K562 (cell line): ENCODE data around the gene HMGCLL1. TPM values are rescaled to one million over a fixed set of nuclear protein-coding genes. Genes with fewer than 3 reads are reported as not detected.

ENCODE experiments used
- ATAC-seq: fragments of 200-7000 bp; cut with Tn5 transposase; 3 replicates; pipeline ENCODE4 v1.9.1; 2020; ENCODE audit warnings: moderate library complexity
- BruUV-seq: library from RNA; stranded (reverse); fragments of 400-500 nt; replicated peaks from 2 replicates; lab custom pipeline; 2021; lab: Mats Ljungman, UMichigan
- CTCF ChIA-PET: fragments of 300-600 bp; formaldehyde crosslinking; extraction: SDS; loops from one replicate; lab custom pipeline; 2021; ENCODE audit warnings: low intra/inter-chr PET ratio; lab: Yijun Ruan, JAX
- POLR2A ChIA-PET: fragments of 300-600, 350-650 bp; sonication (Branson Sonifier 250); formaldehyde crosslinking; extraction: SDS; loops from one replicate; lab custom pipeline; 2021; ENCODE audit warnings: antibody characterized with exemption, inconsistent platforms; lab: Yijun Ruan, JAX
- DNase-seq, 4 experiments: peaks; one replicate each; pipeline versions ENCODE4 v3.0.0 to v3.0.0-alpha.2; 2011 to 2018; ENCODE audit warnings: low spot score in 3 of 4, mixed read lengths in 3 of 4; ENCODE audit errors: extremely low read depth in 1 of 4
- FAIRE-seq: peaks from 2 replicates; lab custom pipeline; 2011; peaks lifted over from hg19 to GRCh38; lab: Jason Lieb, UNC
- H2AFZ ChIP-seq: 2 replicates; pipeline ENCODE4 v1.6.0; 2011; ENCODE audit warnings: low read depth, low read length, control low read depth, inconsistent platforms
- H3K27ac ChIP-seq: fragments of 200-600 bp; 3 replicates; pipeline ENCODE4 v1.8.0; 2011; ENCODE audit warnings: low read depth, mild to moderate bottlenecking, control low read depth, inconsistent platforms, low read length, moderate library complexity, mixed read lengths; ENCODE audit errors: extremely low read depth
- H3K27me3 ChIP-seq, 2 experiments: fragments of 300-600 bp in 1 of 2; 2 replicates in 1 of 2; 3 replicates in 1 of 2; pipeline versions ENCODE4 v1.6.0 to v1.8.0; 2011; ENCODE audit warnings: inconsistent platforms in 2 of 2, low read length in 2 of 2, mild to moderate bottlenecking in 1 of 2, mixed read lengths in 1 of 2, moderate library complexity in 1 of 2; ENCODE audit not compliant: control insufficient read depth in 2 of 2, insufficient read depth in 2 of 2
- H3K36me3 ChIP-seq: fragments of 300-600 bp; 3 replicates; pipeline ENCODE4 v1.8.0; 2011; ENCODE audit warnings: mild to moderate bottlenecking, low read length, inconsistent platforms; ENCODE audit not compliant: control insufficient read depth, insufficient read depth
- H3K4me1 ChIP-seq, 2 experiments: fragments of 200-600 bp in 1 of 2; replicated peaks in 1 of 2; 2 replicates in 1 of 2; 3 replicates in 1 of 2; pipeline versions ENCODE4 v1.5.1 to v1.8.0; 2011; ENCODE audit warnings: inconsistent platforms in 2 of 2, low read length in 2 of 2, mild to moderate bottlenecking in 1 of 2, mixed read lengths in 1 of 2, moderate library complexity in 1 of 2; ENCODE audit not compliant: control insufficient read depth in 2 of 2, insufficient read depth in 2 of 2
- H3K4me2 ChIP-seq: 2 replicates; pipeline ENCODE4 v1.6.1; 2011; ENCODE audit warnings: low read length, control low read depth, inconsistent platforms, mixed read lengths; ENCODE audit not compliant: insufficient read depth
- H3K4me3 ChIP-seq: fragments of 200-600 bp; sonication (generic), shearing (Covaris generic); 2 replicates; pipeline ENCODE4 v1.5.1; 2016; ENCODE audit warnings: control low read depth, inconsistent platforms
- H3K79me2 ChIP-seq: fragments of 200-600 bp; 3 replicates; pipeline ENCODE4 v1.8.0; 2011; ENCODE audit warnings: low read length, inconsistent platforms; ENCODE audit not compliant: control insufficient read depth, insufficient read depth
- H3K9ac ChIP-seq, 2 experiments: 2 replicates each; pipeline versions ENCODE4 v1.6.0 to v1.6.1; 2011; ENCODE audit warnings: low read depth in 2 of 2, low read length in 2 of 2, control low read depth in 1 of 2, inconsistent platforms in 1 of 2, mild to moderate bottlenecking in 1 of 2, mixed read lengths in 1 of 2; ENCODE audit not compliant: insufficient read depth in 1 of 2
- H3K9me1 ChIP-seq: one replicate; pipeline ENCODE4 v1.6.0; 2011; ENCODE audit warnings: inconsistent platforms, mild to moderate bottlenecking, low read length, moderate library complexity; ENCODE audit not compliant: control insufficient read depth, insufficient read depth
- H3K9me3 ChIP-seq: replicated peaks from 2 replicates; pipeline ENCODE4 v1.5.1; 2011; ENCODE audit warnings: low read depth, low read length, inconsistent platforms; ENCODE audit not compliant: control insufficient read depth, insufficient read depth
- H4K20me1 ChIP-seq: replicated peaks from 2 replicates; pipeline ENCODE4 v1.6.1; 2011; ENCODE audit warnings: low read length, inconsistent platforms, mixed read lengths; ENCODE audit not compliant: control insufficient read depth, insufficient read depth
- U2AF2 ChIP-seq: fragments of 200-400 bp; formaldehyde crosslinking; optimal IDR thresholded peaks from 2 replicates; pipeline ENCODE3; 2017; ENCODE audit warnings: low read depth, mild to moderate bottlenecking, low read length
- ZNF316 ChIP-seq: fragments of 450-650 bp; IDR thresholded peaks from 2 replicates; pipeline ENCODE4 v1.6.1; 2016
- ZNF511 ChIP-seq: sonication (generic); formaldehyde crosslinking; IDR thresholded peaks from 2 replicates; pipeline ENCODE4 v1.8.0; 2022; ENCODE audit warnings: mild to moderate bottlenecking, missing genetic modification reagents
- WGBS: fragments of 100-300 bp; shearing (Covaris generic); methylation state at CpG from one replicate; pipeline ENCODE4 v1.1.6; 2016; ENCODE audit warnings: low coverage, mixed read lengths; ENCODE audit not compliant: insufficient coverage; ENCODE audit errors: missing lambda C conversion rate; 5-methylcytosine and 5-hydroxymethylcytosine counted together
- in situ Hi-C: fragments of 300-500 bp; cut with MboI; formaldehyde crosslinking; loops from 4 replicates; pipeline ENCODE4 v1.15.0; 2018; ENCODE audit warnings: inconsistent platforms, mixed read lengths
- intact Hi-C: fragments of 100-400 bp; cut with micrococcal nuclease; formaldehyde crosslinking; loops from 2 replicates; pipeline ENCODE4 v1.14.2; 2022
- polyA plus RNA-seq, 8 experiments: library from polyadenylated mRNA; depleted of rRNA in 4 of 8; stranded (reverse) in 5 of 8; unstranded in 3 of 8; fragments of >200 nt; fragmentation: Nextera tagmentation in 2 of 8; fragmentation: Illumina TruSeq in 1 of 8; extraction: Ambion mirVana in 2 of 8; extraction: Trizol in 1 of 8; gene quantifications; 2 replicates each; pipeline versions ENCODE4 v1.2.1 to v1.2.3, GENCODE V29; 2011 to 2014; ENCODE audit warnings: inconsistent platforms in 1 of 8, missing spikeins in 1 of 8
- total RNA-seq, 7 experiments: library from RNA; depleted of rRNA in 6 of 7; stranded (reverse); fragments of >200 nt in 6 of 7; fragmentation: Illumina TruSeq in 2 of 7; extraction: Trizol in 2 of 7; gene quantifications; 2 replicates each; pipeline versions ENCODE4 v1.2.1 to v1.2.3, GENCODE V29; 2011 to 2021; ENCODE audit warnings: low replicate concordance in 1 of 7
- TF ChIP-seq, protein P1 (sequence below): fragments of 450-650 bp; IDR thresholded peaks from 2 replicates; pipeline ENCODE4 v1.6.1; 2018; ENCODE audit not compliant: partially characterized antibody

Gene HMGCLL1
- total and polyA plus RNA-seq, 9 of the 15 experiments (the other 6 are each of a cell fraction or from before 2014, with no cell fraction given), result not detected

GRCh38 chr6:55469951-55470366 is 109.0 kb downstream of the HMGCLL1 start:
- no TSS peak for BruUV-seq
- H3K9me3 ChIP-seq, result no peaks in the 10 kb centered on the region
- in situ Hi-C loops, result no loop called here
- TF ChIP-seq ZNF316 (0 out of 2 replicates have a peak, but pooled peaks have one; percentile 1), ZNF511 (CRISPR knock-in tag) (no peak), U2AF2 (no peak)
- TF ChIP-seq, protein P1, sequence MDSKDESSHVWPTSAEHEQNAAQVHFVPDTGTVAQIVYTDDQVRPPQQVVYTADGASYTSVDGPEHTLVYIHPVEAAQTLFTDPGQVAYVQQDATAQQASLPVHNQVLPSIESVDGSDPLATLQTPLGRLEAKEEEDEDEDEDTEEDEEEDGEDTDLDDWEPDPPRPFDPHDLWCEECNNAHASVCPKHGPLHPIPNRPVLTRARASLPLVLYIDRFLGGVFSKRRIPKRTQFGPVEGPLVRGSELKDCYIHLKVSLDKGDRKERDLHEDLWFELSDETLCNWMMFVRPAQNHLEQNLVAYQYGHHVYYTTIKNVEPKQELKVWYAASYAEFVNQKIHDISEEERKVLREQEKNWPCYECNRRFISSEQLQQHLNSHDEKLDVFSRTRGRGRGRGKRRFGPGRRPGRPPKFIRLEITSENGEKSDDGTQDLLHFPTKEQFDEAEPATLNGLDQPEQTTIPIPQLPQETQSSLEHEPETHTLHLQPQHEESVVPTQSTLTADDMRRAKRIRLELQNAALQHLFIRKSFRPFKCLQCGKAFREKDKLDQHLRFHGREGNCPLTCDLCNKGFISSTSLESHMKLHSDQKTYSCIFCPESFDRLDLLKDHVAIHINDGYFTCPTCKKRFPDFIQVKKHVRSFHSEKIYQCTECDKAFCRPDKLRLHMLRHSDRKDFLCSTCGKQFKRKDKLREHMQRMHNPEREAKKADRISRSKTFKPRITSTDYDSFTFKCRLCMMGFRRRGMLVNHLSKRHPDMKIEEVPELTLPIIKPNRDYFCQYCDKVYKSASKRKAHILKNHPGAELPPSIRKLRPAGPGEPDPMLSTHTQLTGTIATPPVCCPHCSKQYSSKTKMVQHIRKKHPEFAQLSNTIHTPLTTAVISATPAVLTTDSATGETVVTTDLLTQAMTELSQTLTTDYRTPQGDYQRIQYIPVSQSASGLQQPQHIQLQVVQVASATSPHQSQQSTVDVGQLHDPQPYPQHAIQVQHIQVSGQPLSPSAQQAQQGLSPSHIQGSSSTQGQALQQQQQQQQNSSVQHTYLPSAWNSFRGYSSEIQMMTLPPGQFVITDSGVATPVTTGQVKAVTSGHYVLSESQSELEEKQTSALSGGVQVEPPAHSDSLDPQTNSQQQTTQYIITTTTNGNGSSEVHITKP, result no peak
- TF ChIP-seq, all 486 proteins: peak for 1
- 2% methylated on average over 5 of the region's 5 CpGs for WGBS
- Histone ChIP-seq H3K27me3 (no peaks in the 10 kb centered on the region), H3K79me2 (no peaks in the 10 kb centered on the region), H3K9ac (no peak overlapping the region), H3K4me3 (no peak overlapping the region), H3K4me1 (no peaks in the 10 kb centered on the region), H3K36me3 (no peaks in the 10 kb centered on the region), H3K9me1 (no peaks in the 10 kb centered on the region), H3K4me2 (no peak overlapping the region), H4K20me1 (no peaks in the 10 kb centered on the region), H2AFZ (no peak overlapping the region), H3K27ac (no peak overlapping the region)
- ATAC-seq, result no peak
- DNase-seq, result no peak
- intact Hi-C loops, result no loop called here
- ChIA-PET CTCF (no interaction called here), POLR2A (no interaction called here)
- no peak for FAIRE-seq
